Left ventricle myocardium inferior (tissue), 1 donor: ENCODE results near the gene FAM204A. TPM values are rescaled to one million over a fixed set of nuclear protein-coding genes. Genes with fewer than 3 reads are reported as not detected.

Source experiments
- DNase-seq: peaks from one replicate; pipeline ENCODE4 v3.0.0-alpha.2; 2020
- H3K27ac ChIP-seq: fragments of 200-600 bp; replicated peaks from 2 replicates; pipeline ENCODE4 v1.8.0; 2021
- H3K27me3 ChIP-seq: fragments of 200-600 bp; 2 replicates; pipeline ENCODE4 v1.8.0; 2021; ENCODE audit warnings: low read depth
- H3K36me3 ChIP-seq: fragments of 200-600 bp; 2 replicates; pipeline ENCODE4 v1.8.0; 2021
- H3K4me1 ChIP-seq: fragments of 200-600 bp; 2 replicates; pipeline ENCODE4 v1.8.0; 2021
- H3K4me3 ChIP-seq: fragments of 200-600 bp; 2 replicates; pipeline ENCODE4 v1.8.0; 2021; ENCODE audit warnings: mild to moderate bottlenecking, moderate library complexity
- H3K9me3 ChIP-seq: fragments of 200-600 bp; replicated peaks from 2 replicates; pipeline ENCODE4 v1.8.0; 2021
- intact Hi-C: fragments of 100-400 bp; cut with micrococcal nuclease; formaldehyde crosslinking; loops from one replicate; pipeline ENCODE4 v1.11.0; 2022
- total RNA-seq: library from RNA; stranded (reverse); fragmentation: NEBNext Ultra II Directional; extraction: Animal tissue kit (Norgen Biotek cat#: 25700); gene quantifications from one replicate; pipeline ENCODE4 v1.2.1, GENCODE V29; 2021
- TF ChIP-seq, protein P1 (sequence below): fragments of 200-600 bp; IDR thresholded peaks from 2 replicates; pipeline ENCODE4 v1.8.0; 2021; ENCODE audit warnings: antibody characterized with exemption, mild to moderate bottlenecking, borderline replicate concordance
- donor health status: DM: no; HTN: yes; CAD: no; lungs with severe emphysema.

Gene FAM204A
- total RNA-seq, 1 donor from 2014 or later = 58.9 TPM

DNA sequence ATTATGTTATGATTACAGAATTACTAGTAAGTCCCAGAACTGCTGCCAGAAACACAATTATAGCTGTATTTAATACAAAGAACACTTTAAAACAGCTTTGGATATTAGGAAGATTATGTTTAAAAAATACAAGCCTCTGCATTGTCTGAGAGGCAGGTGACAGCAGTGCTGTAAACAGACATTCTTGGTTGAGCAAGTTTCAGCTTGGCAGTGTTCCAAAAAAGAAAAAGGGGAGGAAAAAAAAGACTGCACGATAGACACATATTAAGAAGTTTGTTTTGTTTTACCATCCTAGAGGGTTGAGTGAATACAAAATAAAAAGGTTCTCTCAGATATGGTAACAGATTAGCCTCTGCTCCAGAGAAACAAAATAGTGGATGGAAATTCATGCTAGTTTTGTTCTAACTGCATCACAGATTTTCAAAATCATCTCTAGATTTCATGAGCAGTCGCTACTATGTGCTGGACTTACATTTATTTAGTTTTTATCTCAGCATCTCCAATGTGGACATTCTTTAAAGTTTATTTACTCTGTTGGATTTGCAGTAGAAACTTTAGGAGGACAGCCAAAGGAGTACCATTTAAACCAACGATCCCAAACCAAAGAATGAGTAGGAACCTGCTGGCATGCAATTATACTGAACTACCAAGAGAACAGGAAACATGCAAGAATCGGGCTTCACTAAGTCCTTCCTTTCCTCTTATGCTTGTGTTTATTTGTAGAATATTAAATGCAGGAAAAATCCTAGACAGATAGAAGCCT lies 9.0 kb downstream of the FAM204A start:
- Histone ChIP-seq H3K9me3 (no peaks in the 10 kb centered on the region), H3K36me3 (peaks cover 63% of the 10 kb centered on the region), H3K27ac (no peak overlapping the region), H3K27me3 (no peaks in the 10 kb centered on the region), H3K4me3 (no peak overlapping the region), H3K4me1 (peaks cover 25% of the 10 kb centered on the region)
- no peak for DNase-seq
- intact Hi-C loops = no loop called here
- TF ChIP-seq, protein P1, sequence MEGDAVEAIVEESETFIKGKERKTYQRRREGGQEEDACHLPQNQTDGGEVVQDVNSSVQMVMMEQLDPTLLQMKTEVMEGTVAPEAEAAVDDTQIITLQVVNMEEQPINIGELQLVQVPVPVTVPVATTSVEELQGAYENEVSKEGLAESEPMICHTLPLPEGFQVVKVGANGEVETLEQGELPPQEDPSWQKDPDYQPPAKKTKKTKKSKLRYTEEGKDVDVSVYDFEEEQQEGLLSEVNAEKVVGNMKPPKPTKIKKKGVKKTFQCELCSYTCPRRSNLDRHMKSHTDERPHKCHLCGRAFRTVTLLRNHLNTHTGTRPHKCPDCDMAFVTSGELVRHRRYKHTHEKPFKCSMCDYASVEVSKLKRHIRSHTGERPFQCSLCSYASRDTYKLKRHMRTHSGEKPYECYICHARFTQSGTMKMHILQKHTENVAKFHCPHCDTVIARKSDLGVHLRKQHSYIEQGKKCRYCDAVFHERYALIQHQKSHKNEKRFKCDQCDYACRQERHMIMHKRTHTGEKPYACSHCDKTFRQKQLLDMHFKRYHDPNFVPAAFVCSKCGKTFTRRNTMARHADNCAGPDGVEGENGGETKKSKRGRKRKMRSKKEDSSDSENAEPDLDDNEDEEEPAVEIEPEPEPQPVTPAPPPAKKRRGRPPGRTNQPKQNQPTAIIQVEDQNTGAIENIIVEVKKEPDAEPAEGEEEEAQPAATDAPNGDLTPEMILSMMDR = no peak

DNA sequence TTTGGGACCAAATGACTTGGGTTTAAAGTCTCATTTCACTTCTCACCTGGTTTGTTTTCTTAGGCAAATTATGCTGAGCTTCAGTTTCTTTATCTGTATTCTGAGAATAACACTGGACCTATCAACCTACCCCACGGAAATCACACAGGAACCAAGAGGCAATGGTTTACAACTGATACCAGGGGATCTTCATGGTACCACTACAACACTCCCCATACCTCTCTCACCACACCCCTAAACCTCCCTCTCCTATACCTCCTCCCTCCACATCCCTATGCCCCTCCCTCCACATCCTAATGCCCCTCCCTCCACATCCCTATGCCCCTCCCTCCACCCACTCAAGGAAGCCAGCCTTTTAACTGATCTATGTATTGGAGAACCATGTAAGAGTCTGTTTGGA lies 9.9 kb downstream of the FAM204A start:
- Histone ChIP-seq H3K9me3 (no peaks in the 10 kb centered on the region), H3K27ac (no peak overlapping the region), H3K4me1 (peaks cover 17% of the 10 kb centered on the region), H3K36me3 (peaks cover 72% of the 10 kb centered on the region), H3K27me3 (no peaks in the 10 kb centered on the region), H3K4me3 (no peak overlapping the region)
- DNase-seq = no peak
- TF ChIP-seq, protein P1 = no peak
- intact Hi-C loops = no loop called here

DNA sequence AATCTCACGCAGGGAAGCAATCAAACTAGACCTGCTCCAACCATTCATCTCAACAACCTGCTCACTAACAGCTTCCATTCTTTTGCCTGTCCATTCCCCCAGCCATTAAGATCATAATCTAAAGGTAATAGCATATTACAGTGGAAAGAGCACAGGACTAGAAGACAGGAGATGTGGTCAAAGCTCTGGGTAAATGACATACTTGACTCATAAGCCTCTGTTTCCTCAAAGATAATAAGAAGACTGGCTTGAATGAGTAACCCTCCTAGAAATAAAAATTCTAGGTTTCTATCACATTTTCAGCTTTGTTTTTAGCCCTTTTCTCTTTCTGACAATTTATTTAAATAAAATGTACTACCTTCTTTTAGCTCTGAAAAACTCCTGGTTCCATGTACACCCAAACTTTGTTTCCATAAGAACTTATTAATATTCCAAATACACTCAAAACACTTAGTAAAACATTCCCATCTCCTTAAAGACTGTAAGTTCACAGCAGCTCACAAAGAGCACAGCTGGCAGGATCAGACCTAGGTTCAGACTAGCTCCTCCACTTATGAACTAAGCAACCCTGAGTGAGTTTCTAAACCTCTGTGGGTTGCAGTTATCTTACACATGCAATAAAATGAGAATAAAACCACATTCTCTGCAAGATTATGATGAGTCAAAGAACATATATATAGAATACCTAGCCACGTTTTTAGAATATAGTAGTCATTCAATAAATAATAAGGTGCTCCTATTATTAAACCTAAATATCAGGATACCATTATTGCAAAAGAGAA lies 11.6 kb downstream of the FAM204A start:
- no peak overlapping the region for H3K4me3 ChIP-seq
- intact Hi-C loops = no loop called here
- no peaks in the 10 kb centered on the region for H3K9me3 ChIP-seq
- no peak overlapping the region for H3K27ac ChIP-seq
- peaks cover 79% of the 10 kb centered on the region for H3K36me3 ChIP-seq
- no peaks in the 10 kb centered on the region for H3K27me3 ChIP-seq
- peaks cover 15% of the 10 kb centered on the region for H3K4me1 ChIP-seq
- DNase-seq = no peak
- TF ChIP-seq, protein P1 = no peak

DNA sequence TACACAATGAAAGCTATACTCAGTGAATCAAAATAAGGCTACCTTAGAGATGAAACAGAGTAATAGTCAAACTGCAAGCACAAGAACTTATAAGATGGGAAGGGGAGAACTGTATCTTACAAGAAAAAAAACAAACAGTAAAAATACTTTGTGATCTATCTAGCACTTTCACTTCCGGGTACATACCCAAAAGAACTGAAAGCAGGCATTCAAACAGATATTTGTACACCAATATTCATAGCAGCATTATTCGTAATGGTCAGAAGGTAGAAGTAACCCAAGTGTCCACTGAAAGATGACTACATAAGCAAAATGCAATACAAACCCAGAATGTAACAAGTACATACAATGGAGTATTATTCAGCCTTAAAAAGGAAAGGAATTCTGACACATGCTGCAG lies 18.0 kb downstream of the FAM204A start:
- DNase-seq = no peak
- Histone ChIP-seq H3K4me1 (peaks cover 20% of the 10 kb centered on the region), H3K27me3 (no peaks in the 10 kb centered on the region), H3K4me3 (no peak overlapping the region), H3K36me3 (peaks cover 60% of the 10 kb centered on the region), H3K9me3 (no peaks in the 10 kb centered on the region), H3K27ac (no peak overlapping the region)
- intact Hi-C loops = no loop called here
- TF ChIP-seq, protein P1 = no peak

DNA sequence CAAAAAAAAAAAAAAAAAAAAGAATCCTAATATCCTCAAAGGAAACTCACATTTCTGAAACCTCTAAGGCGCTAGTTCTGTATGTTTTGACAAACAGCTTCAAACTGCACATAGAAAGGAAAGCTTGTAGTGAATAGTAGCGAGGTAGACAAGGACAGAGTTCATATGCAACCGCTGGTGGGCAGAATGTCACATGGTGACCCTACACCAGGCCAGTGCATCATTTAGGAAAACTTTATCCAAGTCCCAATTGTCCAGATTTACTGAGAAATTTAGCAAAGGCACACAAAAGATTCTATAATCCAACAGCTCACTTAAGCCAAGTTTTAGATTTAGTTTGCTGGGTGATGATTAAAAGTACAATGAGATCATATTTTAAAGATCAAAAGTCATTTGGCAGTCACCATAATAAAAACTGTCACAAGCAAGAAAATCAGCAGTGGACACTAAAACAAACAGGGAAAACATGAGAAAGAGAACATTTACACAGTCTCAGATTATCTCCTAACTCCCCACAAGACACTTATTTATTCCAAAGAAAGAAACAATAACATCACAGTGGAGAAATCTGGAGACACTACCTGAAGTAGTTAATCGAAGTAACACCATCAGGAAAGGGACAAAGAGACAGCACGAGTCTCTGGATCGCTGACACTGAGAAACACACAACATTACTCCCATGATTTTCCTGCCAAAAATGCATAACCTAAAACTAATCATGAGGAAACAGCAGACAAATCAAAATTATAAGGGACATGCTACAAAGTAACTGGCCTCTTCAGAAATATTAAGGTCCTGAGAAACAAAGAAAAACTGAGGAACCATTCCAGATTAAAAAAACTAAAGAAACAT lies 20.2 kb downstream of the FAM204A start:
- no peaks in the 10 kb centered on the region for H3K27me3 ChIP-seq
- H3K4me3 ChIP-seq = no peak overlapping the region
- intact Hi-C loops = no loop called here
- TF ChIP-seq, protein P1 = no peak
- peak overlapping the region; percentile 50 for H3K27ac ChIP-seq
- H3K9me3 ChIP-seq = no peaks in the 10 kb centered on the region
- peaks cover 20% of the 10 kb centered on the region for H3K4me1 ChIP-seq
- peaks cover 45% of the 10 kb centered on the region for H3K36me3 ChIP-seq
- DNase-seq = no peak
